Kidney (tissue), 14 donors: ENCODE measurements around the gene RHOB. TPM values are rescaled to one million over a fixed set of nuclear protein-coding genes. Genes with fewer than 3 reads are reported as not detected.

Source experiments
- DNase-seq, 5 donors: peaks; one replicate each; pipeline ENCODE4 v3.0.0-alpha.2; 2013 to 2020
- FAIRE-seq: peaks from 2 replicates; lab custom pipeline; 2012; peaks lifted over from hg19 to GRCh38; lab: Jason Lieb, UNC
- H3K27ac ChIP-seq, 2 donors: one replicate each; pipeline ENCODE4 v1.7.0; 2013; ENCODE audit warnings: low read depth in 2 of 2, low read length in 2 of 2, inconsistent platforms in 1 of 2
- H3K27me3 ChIP-seq: one replicate; pipeline ENCODE4 v1.7.1; 2013; ENCODE audit warnings: low read length, inconsistent platforms; ENCODE audit not compliant: control insufficient read depth, insufficient read depth
- H3K36me3 ChIP-seq, 3 donors: one replicate each; pipeline versions ENCODE4 v1.7.0 to v1.7.1; 2013; ENCODE audit warnings: low read length in 3 of 3, control low read depth in 1 of 3, inconsistent platforms in 1 of 3; ENCODE audit not compliant: insufficient read depth in 3 of 3, control insufficient read depth in 2 of 3
- H3K4me1 ChIP-seq, 3 donors: one replicate each; pipeline versions ENCODE4 v1.7.0 to v1.7.1; 2013; ENCODE audit warnings: low read length in 3 of 3, inconsistent platforms in 1 of 3, low read depth in 1 of 3; ENCODE audit not compliant: control insufficient read depth in 2 of 3, insufficient read depth in 2 of 3
- H3K4me3 ChIP-seq, 3 donors: one replicate each; pipeline versions ENCODE4 v1.7.0 to v1.8.1; 2013; ENCODE audit warnings: low read length in 3 of 3, control low read depth in 1 of 3, inconsistent platforms in 1 of 3
- H3K9ac ChIP-seq, 3 donors: one replicate each; pipeline versions ENCODE4 v1.7.0 to v1.7.1; 2013; ENCODE audit warnings: low read length in 3 of 3, control low read depth in 1 of 3, inconsistent platforms in 1 of 3
- H3K9me3 ChIP-seq, 3 donors: one replicate each; pipeline versions ENCODE4 v1.7.0 to v1.7.1; 2013; ENCODE audit warnings: low read length in 3 of 3, control low read depth in 1 of 3, inconsistent platforms in 1 of 3; ENCODE audit not compliant: control insufficient read depth in 2 of 3, insufficient read depth in 1 of 3
- CTCF ChIP-seq: IDR thresholded peaks from 3 replicates; pipeline ENCODE4 v1.5.1; 2012; ENCODE audit warnings: mild to moderate bottlenecking, moderate library complexity, borderline replicate concordance; ENCODE audit not compliant: insufficient read depth; ENCODE audit errors: extremely low read depth
- intact Hi-C: fragments of 100-400 bp; cut with DNase I; formaldehyde crosslinking; loops from one replicate; pipeline ENCODE4 v1.11.1; 2022
- polyA plus RNA-seq: library from polyadenylated mRNA; stranded (reverse); fragments of 350-450 nt; fragmentation: Illumina TruSeq; extraction: RNeasy Lipid Tissue Mini Kit (QIAGEN cat#74804); gene quantifications from one replicate; pipeline ENCODE4 v1.2.3, GENCODE V29; 2014; ENCODE audit warnings: low read depth, low replicate concordance; ENCODE audit not compliant: insufficient read depth
- total RNA-seq: library from RNA; stranded (reverse); fragmentation: NEBNext Ultra II Directional; extraction: Animal tissue kit (Norgen Biotek cat#: 25700); gene quantifications from one replicate; pipeline ENCODE4 v1.2.1, GENCODE V29; 2021
- donor health status: control.
- donor health status: control.
- donor health status: control.
- donor health status: control.
- donor health status: control.
- donor health status: DM: yes; HTN: yes; CAD: no.
- donor health status: Normal renal cell carcinoma (clear cell type).

The RHOB gene
- total and polyA plus RNA-seq, 2 donors from 2014 or later: 241 to 487 TPM

- peaks cover 3 to 17% (median 3%) of the 10 kb centered on the region in 3 donors for H3K4me1 ChIP-seq
- no peak overlapping the region for H3K9ac ChIP-seq
- H3K4me3 ChIP-seq: no peak overlapping the region
- intact Hi-C loops: no loop called here
- H3K36me3 ChIP-seq: peaks cover 0 to 6% (median 0%) of the 10 kb centered on the region in 3 donors
- no peak for TF ChIP-seq CTCF
- no peaks in the 10 kb centered on the region for H3K27me3 ChIP-seq
- no peak overlapping the region for H3K27ac ChIP-seq
- no peaks in the 10 kb centered on the region for H3K9me3 ChIP-seq
- DNase-seq (peak in 1 of 5 donors; percentile 24), FAIRE-seq (no peak)
Observed at GRCh38 chr2:20454036-20454981, 7.4 kb downstream of the RHOB start.

- H3K4me1 ChIP-seq: peaks cover 3 to 15% (median 3%) of the 10 kb centered on the region in 3 donors
- FAIRE-seq: no peak
- H3K27ac ChIP-seq: no peak overlapping the region
- no peak overlapping the region for H3K9ac ChIP-seq
- TF ChIP-seq CTCF: no peak
- H3K36me3 ChIP-seq: no peaks in the 10 kb centered on the region
- DNase-seq: peak in 1 of 5 donors; percentile 13
- H3K4me3 ChIP-seq: no peak overlapping the region
- H3K9me3 ChIP-seq: no peaks in the 10 kb centered on the region
- H3K27me3 ChIP-seq: no peaks in the 10 kb centered on the region
- intact Hi-C loops: no loop called here
Observed at GRCh38 chr2:20455076-20455587, 8.3 kb downstream of the RHOB start.

- DNase-seq (peak in 1 of 5 donors; percentile 30), FAIRE-seq (no peak)
- intact Hi-C loops: no loop called here
- H3K4me1 ChIP-seq: peaks cover 3 to 8% (median 3%) of the 10 kb centered on the region in 3 donors
- H3K27me3 ChIP-seq: no peaks in the 10 kb centered on the region
- H3K36me3 ChIP-seq: no peaks in the 10 kb centered on the region
- H3K4me3 ChIP-seq: no peak overlapping the region
- peak overlapping the region; percentile 35 to 69 for H3K27ac ChIP-seq
- no peaks in the 10 kb centered on the region for H3K9me3 ChIP-seq
- H3K9ac ChIP-seq: no peak overlapping the region
- no peak for TF ChIP-seq CTCF
Observed at GRCh38 chr2:20456116-20456571, 9.3 kb downstream of the RHOB start.
